Measurements from ENCODE around the gene MYCBP2.
A peak's percentile ranks its signal among the peaks of the same experiment; 100 is the strongest.
"Not testable (repeated sequence)": the region's sequence is repeated elsewhere in the genome, so short reads cannot be mapped to it uniquely, and the experiment has no call there.

MYCBP2 gene

GRCh38 chr13:77026861-77027621 is 299.9 kb downstream of the MYCBP2 start, which contains the start of gene FBXL3:
TSS of gene FBXL3 (minus strand) at chr13:77027159. CDS start at chr13:77021860, 5,299 bp downstream.
- peak; percentile 84 for DNase-seq
- in situ Hi-C loops (cut with HindIII; ENCODE audit: low pct_ligation_motif_present, low pct_unique_long_range_greater_than_20kb, low sequenced_read_pairs): no loop called here

GRCh38 chr13:77026255-77026860 is 300.5 kb downstream of the MYCBP2 start:
- in situ Hi-C loops (cut with HindIII; ENCODE audit: low pct_ligation_motif_present, low pct_unique_long_range_greater_than_20kb, low sequenced_read_pairs): no loop called here
- peak; percentile 64 for DNase-seq

- no peak for DNase-seq
- in situ Hi-C loops (cut with HindIII; ENCODE audit: low pct_ligation_motif_present, low pct_unique_long_range_greater_than_20kb, low sequenced_read_pairs): no loop called here
These were observed 304.6 kb downstream of the MYCBP2 start for GRCh38 chr13:77022341-77022740.

- in situ Hi-C loops (cut with HindIII; ENCODE audit: low pct_ligation_motif_present, low pct_unique_long_range_greater_than_20kb, low sequenced_read_pairs): no loop called here
- DNase-seq: no peak
These were observed 307.1 kb downstream of the MYCBP2 start for GRCh38 chr13:77019756-77020155.

DNA sequence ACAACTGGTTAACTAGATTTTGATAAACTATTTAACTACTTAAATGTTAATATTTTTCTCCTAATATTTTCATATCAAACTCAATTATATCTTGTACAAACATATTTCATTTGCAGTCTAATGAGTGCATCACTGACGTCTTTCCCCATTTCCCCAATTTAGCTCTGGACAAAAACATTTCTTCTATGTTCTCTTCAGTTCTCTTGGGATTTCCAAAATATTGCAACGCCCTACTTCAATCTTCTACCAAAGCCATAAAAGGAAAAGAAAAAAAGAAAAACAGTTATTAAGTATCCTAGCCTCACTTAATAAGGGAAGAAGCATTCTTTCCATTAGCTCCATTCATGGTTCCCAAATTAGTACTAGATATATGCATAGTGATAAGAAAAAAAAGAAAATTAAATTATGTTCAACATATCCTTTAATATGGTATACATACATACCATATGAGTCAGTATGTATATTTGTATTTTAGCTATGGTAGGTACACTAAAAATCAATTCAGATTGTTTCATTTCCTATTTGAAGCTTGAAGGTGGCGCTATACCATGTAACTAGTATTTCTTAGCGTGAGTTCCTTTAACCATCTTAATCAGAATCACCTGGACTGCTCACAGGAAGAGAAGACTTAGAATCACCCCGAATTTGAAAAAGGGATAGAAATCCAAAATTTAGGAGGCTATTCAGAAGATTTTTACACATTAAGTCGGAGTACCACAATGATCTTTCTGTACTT is 309.8 kb downstream of the MYCBP2 start:
- in situ Hi-C loops (cut with HindIII; ENCODE audit: low pct_ligation_motif_present, low pct_unique_long_range_greater_than_20kb, low sequenced_read_pairs): no loop called here
- no peak for DNase-seq

GRCh38 chr13:77016251-77016812 is 310.6 kb downstream of the MYCBP2 start:
- in situ Hi-C loops (cut with HindIII; ENCODE audit: low pct_ligation_motif_present, low pct_unique_long_range_greater_than_20kb, low sequenced_read_pairs): no loop called here

DNA sequence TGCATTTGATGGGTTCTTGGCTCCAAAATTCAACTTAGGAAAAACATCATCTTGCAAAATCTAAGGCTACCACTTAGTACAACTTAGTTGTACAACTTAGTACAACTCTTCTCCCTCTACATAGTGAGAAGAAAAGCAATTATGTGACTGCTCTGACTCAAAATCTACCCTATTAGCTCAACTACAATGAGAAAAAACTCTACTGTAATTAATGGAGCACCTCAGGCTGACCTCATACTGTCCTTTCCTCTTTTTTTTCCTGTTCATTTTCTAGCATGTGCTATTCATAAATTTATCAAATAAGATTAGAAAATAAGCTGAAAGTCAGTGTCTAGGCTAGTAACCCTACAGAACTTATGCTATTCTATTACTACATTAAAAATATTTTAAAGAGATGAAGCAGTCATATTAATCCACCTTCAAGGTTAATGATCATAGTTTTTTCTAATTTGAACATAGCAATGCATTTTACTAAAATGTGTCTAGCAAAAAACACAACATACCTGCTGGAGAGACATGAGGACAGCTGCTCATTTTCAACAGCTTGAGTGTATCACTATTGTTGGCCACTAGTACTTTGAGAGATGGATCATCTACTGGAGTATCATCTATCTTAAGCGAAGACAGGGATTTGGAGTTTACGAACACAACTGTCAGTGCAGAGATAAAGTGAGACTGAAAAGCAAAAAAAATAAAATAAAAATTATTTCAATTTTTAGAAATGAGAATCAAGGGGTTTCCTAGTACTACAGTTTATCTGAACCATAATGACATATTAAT is 311.8 kb downstream of the MYCBP2 start:
- DNase-seq: no peak
- in situ Hi-C loops (cut with HindIII; ENCODE audit: low pct_ligation_motif_present, low pct_unique_long_range_greater_than_20kb, low sequenced_read_pairs): no loop called here

More at GRCh38 chr13:77016251-77016812, 310.6 kb downstream of the MYCBP2 start:
- DNase-seq: peak; percentile 29

DNA sequence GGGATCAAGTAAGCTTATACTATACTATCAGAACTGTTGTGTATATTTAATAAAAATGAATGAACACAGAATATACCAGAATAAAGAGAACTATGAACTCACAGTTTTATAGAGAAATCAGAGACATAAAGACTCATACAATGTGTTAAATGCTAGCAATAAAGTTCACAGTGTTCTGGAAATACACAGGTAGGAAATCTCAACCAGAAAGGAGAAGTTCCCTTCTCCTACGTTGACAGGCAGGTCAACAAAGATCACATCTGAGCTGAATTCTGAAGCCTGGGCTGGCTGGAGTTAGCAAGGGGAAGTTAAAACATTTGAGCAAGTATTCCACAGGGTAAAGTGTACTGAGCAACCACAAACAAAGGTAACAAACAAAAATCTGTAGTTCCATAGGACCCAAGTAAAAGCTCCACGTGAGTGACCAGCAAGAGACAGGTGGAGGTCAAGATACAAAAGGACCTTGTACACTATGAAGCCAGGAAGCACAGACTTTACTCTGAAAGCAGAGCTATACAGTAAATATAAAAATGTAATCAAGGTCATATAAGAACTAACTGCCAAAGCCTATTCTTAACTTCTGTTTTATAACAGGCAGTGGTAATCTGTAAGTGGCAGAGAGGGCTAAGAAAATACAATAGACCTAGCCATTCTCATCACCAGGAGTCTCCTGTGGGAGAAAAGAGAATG is 312.9 kb downstream of the MYCBP2 start:
- in situ Hi-C loops (cut with HindIII; ENCODE audit: low pct_ligation_motif_present, low pct_unique_long_range_greater_than_20kb, low sequenced_read_pairs): no loop called here
- DNase-seq: no peak

GRCh38 chr13:77009719-77010118 is 317.2 kb downstream of the MYCBP2 start:
- DNase-seq; in situ Hi-C loops (cut with HindIII; ENCODE audit: low pct_ligation_motif_present, low pct_unique_long_range_greater_than_20kb, low sequenced_read_pairs): not testable (repeated sequence)

DNA sequence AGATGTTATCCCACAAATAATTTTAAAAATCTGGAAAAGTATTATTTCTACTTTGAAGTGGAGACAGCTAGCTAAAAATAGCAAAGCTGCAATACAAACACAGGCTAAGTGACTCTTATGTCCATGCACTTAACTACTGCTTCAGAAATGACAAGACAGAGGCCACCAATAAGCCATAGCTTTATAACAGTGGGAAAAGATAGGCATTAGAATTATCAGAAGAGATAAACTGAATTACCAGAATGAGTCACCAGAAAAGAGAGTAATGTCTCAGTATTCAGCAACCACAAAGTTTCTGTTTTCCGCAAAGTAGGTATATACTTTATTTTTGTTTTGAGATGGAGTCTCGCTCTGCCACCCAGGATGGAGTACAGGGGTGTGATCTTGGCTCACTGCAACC is 317.9 kb downstream of the MYCBP2 start:
- DNase-seq: no peak
- in situ Hi-C loops (cut with HindIII; ENCODE audit: low pct_ligation_motif_present, low pct_unique_long_range_greater_than_20kb, low sequenced_read_pairs): no loop called here

GRCh38 chr13:77008337-77008736 is 318.6 kb downstream of the MYCBP2 start:
- DNase-seq; in situ Hi-C loops (cut with HindIII; ENCODE audit: low pct_ligation_motif_present, low pct_unique_long_range_greater_than_20kb, low sequenced_read_pairs): not testable (repeated sequence)

DNA sequence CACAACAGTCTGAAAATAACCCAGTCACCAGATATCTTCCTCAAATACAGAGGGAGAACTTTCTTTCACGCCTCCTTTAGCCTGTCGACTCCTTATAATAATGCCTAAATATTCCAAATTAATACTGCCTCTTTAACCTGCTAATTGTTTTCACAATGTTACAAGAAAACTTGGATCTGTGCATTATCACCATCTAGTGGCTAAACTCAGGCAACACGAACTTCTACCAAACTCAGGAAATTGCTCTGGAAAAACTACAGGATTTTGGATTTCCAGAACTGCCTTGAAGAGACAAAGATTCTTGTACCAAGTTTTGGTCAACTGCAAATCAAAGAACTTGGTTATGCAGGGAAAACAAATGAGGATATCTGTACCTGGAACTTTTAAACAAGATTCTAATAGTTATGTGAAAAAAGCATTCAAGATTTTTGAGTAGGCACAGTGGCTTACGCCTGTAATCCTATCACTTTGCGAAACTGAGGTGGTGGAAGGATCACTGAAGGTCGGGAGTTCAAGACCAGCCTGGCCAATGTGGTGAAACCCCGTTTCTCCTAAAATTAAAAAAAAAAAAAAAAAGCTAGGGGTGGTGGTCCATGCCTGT is 324.2 kb downstream of the MYCBP2 start:
- DNase-seq: peak; percentile 35

GRCh38 chr13:77001963-77002587 is 324.8 kb downstream of the MYCBP2 start:
- DNase-seq: no peak
- in situ Hi-C loops (cut with HindIII; ENCODE audit: low pct_ligation_motif_present, low pct_unique_long_range_greater_than_20kb, low sequenced_read_pairs): no loop called here

More for the DNA sequence above, 324.2 kb downstream of the MYCBP2 start:
- in situ Hi-C loops (cut with HindIII; ENCODE audit: low pct_ligation_motif_present, low pct_unique_long_range_greater_than_20kb, low sequenced_read_pairs): no loop called here

DNA sequence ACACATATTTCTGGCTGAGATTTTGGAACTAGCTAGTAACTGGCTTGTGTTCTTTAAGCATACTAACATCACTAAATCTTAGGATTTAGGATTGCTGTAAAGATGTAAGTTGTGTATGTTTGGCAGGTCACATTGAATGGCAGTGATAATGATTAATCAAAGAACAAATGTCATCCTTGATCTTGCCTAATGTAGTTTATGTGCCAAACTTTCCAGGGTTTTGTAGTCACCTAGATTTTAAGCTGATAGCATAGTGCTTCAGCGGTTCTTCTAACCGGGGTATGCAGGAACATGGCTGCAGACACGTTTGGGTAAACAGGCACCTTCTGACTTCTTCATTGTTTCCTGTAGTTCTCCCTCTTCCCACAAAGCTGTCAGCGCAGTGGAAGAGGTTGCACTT is 325.4 kb downstream of the MYCBP2 start:
- in situ Hi-C loops (cut with HindIII; ENCODE audit: low pct_ligation_motif_present, low pct_unique_long_range_greater_than_20kb, low sequenced_read_pairs): no loop called here
- DNase-seq: no peak

GRCh38 chr13:77000475-77000874 is 326.4 kb downstream of the MYCBP2 start:
- DNase-seq: no peak
- in situ Hi-C loops (cut with HindIII; ENCODE audit: low pct_ligation_motif_present, low pct_unique_long_range_greater_than_20kb, low sequenced_read_pairs): no loop called here
